DMS153 treated with DMSO at 0.1 percent for 48 hours (cell line): Measurements from ENCODE around the gene MYH14.
"Not testable (repeated sequence)": the region's sequence is repeated elsewhere in the genome, so short reads cannot be mapped to it uniquely, and the experiment has no call there.

Experiments used
- DNase-seq: peaks from one replicate; lab custom pipeline; 2025; ENCODE audit not compliant: unreplicated experiment; lab: John Stamatoyannopoulos, UW

MYH14 gene

GRCh38 chr19:50330365-50331078, 127.1 kb downstream of the MYH14 start:
- DNase-seq, result peak; percentile 86

DNA sequence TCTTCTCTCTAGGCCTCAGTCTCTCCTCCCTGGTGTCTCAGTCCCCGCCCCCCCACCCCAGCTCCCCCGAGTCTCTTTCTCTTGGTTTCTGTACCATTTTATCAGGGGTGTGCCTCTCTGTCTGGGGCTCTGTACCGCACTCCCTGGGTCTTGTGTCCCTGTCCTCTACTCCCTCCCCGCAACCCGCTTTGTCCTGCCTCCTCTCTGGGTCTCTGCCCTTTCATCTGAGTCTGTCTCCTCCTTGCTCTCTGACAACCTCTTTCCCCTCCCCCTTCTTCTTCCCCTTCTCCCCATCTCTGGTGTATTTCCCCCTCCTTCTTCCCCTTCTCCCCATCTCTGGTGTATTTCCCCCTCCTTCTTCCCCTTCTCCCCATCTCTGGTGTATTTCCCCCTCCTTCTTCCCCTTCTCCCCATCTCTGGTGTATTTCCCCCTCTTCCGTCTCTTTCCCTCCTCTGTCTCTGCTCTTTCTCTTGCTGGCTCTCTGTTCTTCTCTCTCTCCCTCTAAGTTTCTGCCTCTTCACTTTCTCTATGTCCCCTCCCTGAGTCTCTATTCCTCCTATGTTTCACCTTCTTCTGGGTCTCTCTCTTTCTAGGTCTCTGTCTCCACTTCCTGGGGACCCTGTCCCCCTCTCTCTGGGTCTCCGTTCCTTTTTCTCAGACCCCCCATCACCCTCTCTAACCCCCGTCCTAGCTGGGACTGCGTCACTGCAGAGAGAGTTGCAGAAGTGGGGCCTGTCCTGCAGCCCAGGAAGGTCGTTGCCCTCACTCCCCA, 128.0 kb downstream of the MYH14 start:
- DNase-seq, result no peak

DNA sequence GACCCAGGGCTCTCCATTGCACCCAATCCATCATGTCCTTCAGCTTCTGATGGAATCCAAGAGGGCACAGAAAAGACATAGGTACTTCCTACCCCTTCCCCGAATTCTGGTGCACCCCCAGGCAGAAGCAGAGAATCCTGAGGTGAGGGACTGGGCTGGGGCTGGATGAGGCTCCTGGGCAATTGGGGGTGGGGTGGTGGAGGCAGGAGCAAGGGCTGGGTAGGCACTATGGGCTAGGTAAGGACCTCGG, 128.5 kb downstream of the MYH14 start:
- no peak for DNase-seq

DNA sequence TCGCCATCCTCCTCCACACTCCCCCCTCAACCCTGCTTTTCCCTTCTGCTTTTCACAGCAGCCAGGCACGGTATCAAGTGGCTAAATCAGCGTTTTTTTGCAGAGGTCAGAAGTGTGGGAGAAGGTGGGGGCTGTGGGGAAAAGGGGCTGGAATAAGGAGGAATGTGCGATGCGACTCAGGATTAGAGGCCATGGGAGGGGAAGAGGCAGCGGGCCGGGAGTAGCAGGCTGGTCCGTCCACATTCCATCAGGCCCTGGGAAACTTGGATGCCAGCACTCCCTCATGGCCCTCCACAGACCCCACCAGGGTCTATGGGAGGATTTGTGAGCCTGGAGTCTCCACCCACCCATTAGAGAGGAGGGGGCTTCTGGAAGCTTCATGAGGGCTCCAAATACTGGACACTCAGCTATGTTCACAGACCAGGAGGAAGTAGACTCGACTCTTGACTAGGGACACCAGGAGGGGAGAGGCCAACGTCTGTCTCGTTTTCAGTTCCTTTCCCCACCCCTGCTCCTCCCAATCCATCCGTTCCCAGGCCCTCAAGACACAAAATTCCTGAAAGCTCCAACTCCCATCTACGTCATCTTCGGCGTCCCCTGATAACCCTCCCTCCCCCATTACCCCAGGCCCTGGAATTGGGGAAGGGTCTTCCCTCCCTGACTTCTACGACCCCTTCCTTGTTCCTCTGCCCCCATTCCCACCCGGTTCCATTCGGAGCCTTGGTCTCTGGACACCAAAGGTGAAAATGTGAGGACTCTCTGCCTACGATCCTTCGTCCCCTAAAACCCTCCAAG, 129.0 kb downstream of the MYH14 start:
- DNase-seq, result no peak

GRCh38 chr19:50333235-50333736, 129.9 kb downstream of the MYH14 start:
- DNase-seq, result peak; percentile 97

GRCh38 chr19:50333737-50334617, 130.6 kb downstream of the MYH14 start:
- DNase-seq, result peak; percentile 97

- no peak for DNase-seq
These were observed 131.5 kb downstream of the MYH14 start for GRCh38 chr19:50334741-50335421.

DNA sequence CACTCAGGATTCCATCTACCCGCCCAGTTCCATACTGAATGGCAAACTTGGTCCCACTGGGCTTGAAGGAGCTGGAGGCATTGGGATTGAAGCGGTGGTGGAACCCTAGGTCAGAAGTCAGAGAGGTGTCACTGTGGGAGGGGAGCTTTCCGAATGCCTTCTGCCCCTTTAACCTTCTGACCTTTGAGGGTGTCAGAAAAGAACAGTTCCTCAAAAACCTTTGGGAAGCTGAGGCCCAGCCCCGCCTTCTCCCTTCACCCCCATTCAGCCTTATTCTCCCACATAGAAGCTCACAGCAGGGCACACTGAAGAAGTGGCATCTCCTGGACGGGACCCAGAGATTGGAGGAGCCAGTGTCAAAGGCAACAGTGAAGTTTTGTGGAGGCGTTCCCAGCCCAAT, 133.6 kb downstream of the MYH14 start:
- not testable (repeated sequence) for DNase-seq

- DNase-seq, result no peak
These were observed 136.9 kb downstream of the MYH14 start for GRCh38 chr19:50340331-50340730.

GRCh38 chr19:50341091-50341564, 137.7 kb downstream of the MYH14 start:
- no peak for DNase-seq

GRCh38 chr19:50344661-50345318, 141.4 kb downstream of the MYH14 start:
- no peak for DNase-seq

DNA sequence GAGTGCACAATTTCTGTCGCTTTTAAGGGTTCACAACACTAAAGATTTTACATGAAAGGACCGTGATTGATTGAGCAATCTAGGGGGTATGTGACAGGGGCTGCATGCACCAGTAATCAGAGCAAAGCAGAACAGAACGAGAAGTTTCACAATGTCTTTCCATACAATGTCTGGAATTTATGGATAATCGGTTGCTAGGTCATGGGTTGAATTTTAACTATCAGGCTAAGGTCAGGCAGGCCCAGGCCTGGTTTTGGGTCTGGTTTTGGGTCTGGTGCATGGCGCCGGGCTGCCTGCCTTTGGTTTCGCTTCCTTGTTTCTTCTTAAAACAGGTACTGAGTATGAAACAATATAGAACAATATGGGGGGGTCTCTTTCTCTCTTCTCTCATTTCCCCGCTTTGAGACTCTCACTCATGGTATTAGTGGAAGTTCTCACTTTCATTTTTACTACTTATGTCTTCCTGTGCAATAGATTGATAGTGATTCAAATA, 143.7 kb downstream of the MYH14 start:
- DNase-seq, result not testable (repeated sequence)

DNA sequence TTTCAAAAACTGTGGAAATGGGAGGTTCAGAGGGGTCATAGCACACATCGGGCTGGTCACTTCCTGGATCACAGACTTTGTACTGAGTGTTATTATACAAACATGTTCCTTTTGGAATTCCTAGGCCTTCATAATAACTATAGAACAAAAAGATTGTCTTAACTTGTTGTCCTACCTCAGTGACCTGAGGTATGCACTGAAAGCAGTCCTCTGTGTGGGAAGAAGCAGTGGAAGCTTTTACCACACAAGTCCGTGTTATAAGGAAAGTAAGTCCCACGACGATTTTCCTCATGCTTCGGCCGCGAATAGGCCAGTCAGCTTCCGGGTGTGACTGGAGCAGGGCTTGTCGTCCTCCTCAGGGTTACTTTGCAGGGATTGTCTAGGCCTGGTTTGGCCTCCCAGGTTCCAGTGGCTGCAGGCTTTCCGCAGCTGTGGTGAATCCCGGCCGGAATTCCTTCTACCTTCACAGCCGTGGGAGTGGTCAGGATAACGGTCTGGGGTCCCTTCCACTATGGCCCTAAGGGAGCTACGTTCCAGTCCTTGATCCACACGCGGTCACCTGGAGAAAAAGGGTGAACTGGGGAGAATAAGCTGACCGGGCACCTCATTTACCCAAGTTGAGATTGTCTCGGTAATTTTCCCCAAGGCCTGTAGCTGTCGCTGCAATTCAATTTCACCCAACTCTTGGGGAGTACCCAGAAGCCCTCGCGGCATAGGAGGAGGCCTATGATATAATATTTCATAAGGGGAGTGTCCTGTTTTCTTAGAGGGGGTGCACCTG, 146.0 kb downstream of the MYH14 start:
- DNase-seq, result no peak

GRCh38 chr19:50352242-50352641, 148.8 kb downstream of the MYH14 start:
- DNase-seq, result no peak

DNA sequence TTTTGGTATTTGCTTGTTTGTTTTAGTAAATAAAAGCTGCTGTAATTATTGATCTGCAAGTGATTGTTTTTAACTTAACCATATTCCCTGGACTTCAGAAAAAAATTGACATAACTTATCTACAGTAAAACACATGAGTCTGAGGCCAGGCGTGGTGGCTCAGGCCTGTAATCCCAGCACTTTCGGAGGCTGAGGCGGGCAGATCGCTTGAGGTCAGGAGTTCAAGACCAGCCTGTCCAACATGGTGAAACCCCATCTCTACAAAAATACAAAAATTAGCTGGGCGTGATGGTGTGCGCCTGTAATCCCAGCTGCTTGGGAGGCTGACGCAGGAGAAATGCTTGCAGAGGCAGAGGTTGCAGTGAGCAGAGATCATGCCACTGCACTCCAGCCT, 150.1 kb downstream of the MYH14 start:
- DNase-seq, result not testable (repeated sequence)

- no peak for DNase-seq
These were observed 153.3 kb downstream of the MYH14 start for GRCh38 chr19:50356691-50357177.

- peak; percentile 64 for DNase-seq
These were observed 154.0 kb downstream of the MYH14 start for GRCh38 chr19:50357178-50358100.
